Activated CD4-positive, alpha-beta T cell treated with anti-CD3 and anti-CD28 coated beads for 1 hour (primary cell): ENCODE results near the gene SHQ1.
"Not testable (repeated sequence)": the region's sequence is repeated elsewhere in the genome, so short reads cannot be mapped to it uniquely, and the experiment has no call there.

Source experiments
- DNase-seq: peaks from one replicate; pipeline ENCODE4 v3.0.0-alpha.2; 2020

Gene SHQ1

DNA sequence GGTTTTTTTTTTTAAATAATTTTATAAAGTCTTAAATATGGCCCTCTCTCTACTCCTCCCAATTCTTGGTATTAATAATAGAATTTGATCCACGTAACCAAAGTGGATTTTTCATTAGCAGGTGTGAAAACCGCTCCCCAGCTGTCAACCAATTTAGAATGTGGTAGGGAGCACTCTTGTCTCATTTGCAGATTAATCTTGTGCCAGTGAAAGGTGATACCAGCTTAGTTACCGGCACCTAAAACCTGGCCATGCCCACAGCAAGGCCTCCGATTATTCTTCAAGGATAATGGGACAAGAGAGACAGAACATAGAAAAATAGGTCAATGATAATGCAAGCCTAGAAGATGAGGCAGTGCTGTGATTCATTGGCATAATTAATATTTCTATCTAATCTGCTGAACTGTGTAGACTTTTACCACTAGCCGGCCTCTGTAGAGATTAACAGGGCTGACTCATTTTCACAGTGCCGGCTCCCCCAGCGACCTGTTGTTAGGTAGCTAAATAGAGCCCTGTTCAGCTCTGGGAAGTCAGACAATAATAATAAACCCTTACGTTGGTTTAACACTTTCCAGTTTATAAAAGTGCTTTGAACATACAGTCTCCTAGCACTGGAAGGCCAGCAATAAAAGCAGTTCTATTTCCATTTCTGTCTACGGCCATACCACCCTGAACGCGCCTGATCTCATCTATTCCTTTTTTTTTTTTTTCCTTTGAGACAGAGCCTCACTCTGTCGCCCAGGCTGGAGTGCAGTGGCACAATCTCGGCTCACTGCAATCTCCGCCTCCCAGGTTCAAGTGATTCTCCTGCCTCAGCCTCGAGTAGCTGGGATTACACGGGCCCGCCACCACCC, 102.9 kb downstream of the SHQ1 start:
- DNase-seq: no peak

DNA sequence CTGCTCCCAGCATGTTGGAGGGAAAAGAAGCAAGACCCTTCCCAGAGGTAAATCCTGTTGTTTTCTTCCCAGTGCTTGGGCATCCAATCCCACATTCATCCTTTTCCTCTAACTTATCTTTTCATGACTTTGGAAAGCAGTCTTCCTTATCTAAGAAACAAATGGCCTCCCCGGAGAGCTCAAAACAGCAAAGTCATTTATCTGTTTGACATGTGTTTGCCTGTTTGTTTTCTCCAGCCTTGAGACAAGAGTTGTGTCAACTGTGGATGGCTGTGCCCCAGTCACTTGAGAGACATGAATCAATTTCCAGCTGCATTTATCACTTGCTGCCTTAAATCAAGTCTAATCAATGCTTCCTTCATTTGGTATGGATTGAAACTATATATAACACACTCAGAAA, 103.9 kb downstream of the SHQ1 start:
- no peak for DNase-seq

DNA sequence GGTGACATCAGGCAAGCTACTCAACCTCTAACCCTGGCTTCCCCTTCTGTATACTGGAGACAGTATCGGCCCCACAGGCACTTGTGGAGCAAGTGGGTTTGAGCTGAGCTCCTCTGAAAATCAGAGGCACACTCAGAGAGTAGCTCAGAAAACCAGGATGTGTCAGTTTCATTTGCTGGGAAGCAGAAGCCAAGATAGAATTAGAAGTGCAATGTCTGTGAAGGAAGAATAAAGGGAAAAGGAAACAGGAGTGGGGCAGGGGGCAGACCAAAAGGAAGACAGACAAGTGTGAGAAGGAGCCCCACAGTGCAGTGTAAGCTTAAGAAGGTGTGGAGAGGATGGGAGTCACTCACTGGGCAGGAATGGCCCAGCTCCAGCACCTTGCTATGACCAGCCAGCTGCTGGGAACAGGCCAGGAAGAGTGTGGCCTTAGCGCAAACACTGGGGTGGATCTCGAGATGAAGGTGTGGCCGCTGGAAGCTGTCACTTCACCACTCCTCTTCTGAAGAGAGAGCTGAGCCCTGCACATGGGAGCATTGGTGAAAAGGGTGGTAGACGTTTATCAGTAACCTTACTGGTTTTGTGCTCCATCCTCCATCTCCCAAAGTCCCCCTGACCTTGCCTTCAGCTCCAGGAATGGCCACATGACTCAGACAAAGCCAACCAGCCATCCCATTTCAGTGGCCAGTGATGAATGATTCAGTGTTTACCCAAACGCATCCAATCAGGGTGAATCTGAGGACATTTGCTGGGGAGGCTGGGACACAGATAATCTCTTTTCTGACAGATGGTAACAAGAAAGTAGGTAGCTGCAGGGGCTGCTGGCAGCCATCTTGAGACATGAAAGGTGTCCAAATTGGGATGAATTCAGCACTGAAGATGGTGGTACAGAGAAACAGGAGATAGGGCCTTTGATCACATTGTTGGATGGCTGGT, 108.4 kb downstream of the SHQ1 start:
- DNase-seq: no peak

DNA sequence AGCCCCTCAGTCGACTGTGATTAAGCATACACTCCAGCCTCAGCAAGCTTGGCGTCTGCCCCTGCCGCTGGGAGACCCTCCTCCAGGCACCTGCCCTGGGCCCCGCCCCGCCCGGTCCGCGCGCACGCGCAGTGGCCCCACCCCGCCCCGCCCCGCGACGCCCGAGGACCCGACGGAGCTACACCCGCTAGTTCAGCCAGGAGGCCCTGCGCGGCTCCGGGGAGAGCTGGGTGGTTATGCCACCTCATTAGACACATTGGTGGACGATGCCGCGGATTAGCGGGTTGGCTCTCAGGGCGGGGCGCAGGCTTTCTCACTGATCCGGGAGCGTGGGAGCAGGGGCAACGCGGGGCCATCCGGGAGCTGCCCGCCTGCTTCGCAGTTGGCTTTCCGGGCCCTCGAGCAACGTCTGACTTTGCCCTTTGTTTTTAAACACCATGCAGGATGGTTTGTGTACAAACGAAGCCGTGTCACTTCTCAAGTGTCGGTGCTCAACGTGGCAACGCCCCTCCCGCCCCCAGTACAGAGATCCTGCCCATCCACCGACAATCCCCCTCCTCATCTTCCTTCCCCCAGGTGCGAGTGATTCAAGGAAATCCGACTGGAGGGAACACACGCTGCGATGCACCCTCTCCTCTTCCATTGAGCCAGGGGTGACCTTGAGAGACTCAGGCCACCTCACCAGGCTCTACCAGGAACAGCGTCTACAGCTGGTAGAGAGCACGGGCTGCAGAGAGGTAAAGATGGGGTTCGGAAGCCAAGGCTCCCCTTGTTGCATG, 109.3 kb downstream of the SHQ1 start:
- DNase-seq: peak; percentile 69

DNA sequence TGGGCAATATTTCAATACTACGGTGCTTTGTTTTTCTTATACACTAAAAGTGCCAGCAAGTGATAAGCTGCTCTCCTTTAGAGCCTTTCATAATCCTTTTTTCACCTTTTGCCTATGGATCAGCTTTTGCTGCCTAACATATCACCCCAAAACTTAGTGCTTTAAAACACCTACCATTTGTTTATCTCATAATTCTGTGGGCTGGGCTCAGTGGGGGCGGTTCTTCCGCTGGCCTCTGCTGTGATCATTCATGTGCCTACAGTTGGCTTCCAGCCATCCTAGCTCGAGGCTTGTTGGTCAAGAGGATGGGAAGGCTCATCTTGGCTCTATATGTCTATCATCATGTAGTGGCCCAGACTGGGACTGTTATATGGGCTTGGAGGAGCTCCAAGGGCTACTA, 113.2 kb downstream of the SHQ1 start:
- DNase-seq: not testable (repeated sequence)

DNA sequence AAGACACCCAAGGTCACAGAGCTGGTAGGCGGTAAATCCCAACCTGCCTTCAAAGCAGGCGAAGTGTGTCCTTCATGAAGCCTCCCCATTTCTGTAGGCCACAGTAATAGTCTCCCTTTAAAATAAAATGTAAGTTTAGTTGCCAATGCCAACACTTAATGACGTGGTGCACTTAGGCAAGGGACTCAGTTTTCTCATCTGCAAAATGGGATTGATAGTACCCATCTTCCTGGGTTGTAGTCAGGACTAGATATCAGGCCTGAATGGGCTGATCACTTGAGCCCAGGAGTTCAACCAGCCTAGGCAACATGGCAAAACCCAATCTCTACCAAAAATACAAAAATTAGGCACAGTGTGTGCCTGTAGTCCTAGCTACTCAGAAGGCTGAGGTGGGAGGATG, 114.6 kb downstream of the SHQ1 start:
- no peak for DNase-seq

DNA sequence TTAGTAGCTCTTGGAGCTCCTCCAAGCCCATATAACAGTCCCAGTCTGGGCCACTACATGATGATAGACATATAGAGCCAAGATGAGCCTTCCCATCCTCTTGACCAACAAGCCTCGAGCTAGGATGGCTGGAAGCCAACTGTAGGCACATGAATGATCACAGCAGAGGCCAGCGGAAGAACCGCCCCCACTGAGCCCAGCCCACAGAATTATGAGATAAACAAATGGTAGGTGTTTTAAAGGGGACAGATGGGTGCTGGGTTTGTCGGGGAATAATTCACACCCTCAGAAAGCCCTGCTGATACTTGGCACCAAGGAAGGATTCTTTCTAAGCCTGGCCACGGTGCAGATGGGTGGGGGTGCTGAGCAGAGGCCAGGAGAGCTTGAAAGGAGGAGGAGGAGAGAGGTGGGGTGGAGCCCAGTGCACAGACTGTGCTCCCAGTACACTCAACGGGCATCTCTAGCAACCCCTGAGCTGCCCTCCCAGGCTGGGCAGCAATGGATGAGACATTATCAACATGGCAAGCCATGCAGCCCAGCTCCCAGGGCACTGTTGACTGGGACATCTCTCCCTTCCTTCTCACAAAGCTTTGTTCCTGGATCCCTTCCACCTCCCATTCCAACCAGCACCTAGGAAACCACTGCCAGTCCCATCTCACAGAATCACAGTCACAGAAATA, 115.4 kb downstream of the SHQ1 start:
- DNase-seq: not testable (repeated sequence)

DNA sequence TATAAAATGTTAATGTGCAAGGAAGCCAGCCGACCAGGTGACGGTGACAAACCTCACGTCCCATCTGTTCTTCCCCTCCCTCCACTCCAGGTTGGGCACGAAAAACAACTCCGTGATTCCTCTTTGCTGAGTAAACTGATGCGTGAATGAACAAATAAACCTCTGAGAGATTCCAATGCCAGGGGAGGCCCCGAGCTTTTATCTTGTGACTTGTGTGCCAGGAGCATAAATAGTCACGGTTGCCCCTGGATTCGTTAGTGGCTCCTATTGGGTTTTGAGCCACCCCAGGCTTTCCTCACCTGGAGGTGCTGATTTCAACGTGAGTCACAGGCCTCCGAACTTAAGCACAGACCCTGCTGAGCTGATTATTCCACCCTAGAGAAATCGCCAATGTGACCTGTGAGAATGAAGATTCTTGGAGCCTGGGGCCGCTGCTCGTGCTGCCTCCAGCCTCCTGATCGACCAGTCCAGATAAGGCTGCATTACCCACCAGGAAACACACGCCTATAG, 119.2 kb downstream of the SHQ1 start:
- DNase-seq: no peak

DNA sequence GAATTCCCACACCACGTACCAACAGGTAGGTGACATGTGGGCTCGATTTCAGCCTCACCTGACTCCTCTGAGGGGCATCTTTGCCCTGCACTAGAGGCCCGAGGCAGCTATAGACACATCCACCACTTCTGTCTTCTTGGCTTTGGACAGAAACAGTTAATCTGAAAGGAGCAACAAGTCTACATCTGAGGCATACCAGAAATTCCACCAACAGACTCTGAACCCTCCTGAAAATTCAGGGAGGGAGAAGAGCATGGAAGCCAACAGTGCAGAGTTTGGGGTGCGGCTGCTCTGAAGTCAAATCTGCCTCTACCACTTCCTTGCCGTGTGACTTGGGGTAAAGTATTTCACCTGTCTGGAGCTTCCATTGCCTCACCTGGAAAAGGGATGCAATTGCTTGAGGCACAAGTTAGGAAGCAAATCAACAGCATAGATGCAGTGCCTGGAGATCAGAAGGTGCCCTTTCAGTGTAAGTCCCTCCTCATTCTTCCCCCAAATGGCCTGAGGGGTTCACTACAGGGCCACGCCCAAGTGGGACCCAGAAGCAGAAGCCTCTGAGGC, 119.8 kb downstream of the SHQ1 start:
- no peak for DNase-seq

DNA sequence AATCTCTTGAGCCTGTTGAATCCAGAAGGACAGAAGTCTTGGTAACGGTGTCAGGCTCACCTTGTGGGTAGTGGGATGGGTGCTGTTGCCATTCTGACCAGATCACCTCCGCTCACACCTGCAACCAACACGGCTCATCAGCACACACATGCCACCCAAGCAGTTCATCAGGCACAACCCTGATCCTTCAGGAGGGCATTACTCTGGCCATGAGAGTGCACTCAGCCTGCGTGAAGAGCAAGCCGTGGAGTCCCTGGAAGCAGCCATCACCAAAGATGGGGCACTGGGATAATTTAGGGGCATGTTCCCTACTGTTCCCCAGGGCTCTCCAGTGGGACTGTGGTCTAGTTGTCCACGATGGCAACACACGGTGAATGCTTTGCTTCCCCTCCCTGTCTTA, 120.5 kb downstream of the SHQ1 start:
- DNase-seq: no peak

DNA sequence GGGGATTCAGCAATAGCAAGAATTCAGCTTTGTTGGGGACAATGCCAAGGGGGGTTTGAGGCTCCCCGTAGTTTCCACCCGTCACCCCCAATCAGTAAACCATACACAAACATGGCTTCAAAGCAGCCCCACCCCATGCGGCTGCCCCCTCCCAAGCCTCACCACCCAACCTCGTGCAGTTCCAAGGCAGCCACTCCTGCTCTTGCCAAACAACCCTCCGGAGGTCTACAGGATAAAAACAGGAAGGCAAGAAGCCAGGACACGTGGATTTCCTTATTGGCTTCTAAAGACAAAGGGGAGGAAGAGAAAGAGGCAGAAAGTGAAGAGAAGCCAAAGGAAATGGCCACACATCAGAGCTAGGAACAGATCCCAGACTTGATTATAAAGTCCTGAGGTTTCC, 121.1 kb downstream of the SHQ1 start:
- no peak for DNase-seq

DNA sequence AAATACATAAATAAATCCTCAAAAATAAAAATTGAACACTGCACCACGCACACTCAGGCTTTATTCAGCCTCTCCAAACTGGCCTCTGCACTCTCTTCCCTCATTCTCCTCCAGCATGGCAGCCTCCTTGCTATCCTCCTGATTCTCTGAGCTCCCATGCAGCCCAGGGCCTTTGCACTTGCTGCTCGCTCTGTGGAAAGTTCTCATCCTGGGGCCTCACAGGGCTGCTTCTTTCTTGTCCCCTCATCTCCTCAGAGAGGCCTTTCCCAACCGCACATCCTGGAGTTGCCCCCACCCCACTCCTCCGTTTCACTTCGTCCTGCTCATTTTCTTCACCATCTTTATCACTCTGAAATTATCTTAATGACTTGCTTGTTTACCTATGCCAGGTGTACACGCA, 123.0 kb downstream of the SHQ1 start:
- DNase-seq: no peak

DNA sequence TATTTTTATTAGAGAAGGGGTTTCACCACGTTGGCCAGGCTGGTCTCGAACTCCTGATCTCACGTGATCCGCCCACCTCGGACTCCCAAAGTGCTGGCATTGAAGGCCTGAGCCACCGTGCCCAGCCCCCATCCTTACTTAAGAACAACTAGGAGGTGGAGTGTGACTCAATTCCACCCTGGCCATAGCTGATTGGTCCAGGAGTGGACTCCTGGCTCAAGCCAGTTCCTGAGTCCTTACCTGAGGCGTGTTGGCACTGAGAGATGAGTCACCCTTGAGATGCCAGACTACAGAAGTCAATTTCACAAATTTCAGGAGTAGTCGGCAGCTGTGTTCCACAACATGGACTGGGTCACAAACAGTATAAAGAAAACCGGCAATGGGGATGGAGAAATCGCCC, 124.2 kb downstream of the SHQ1 start:
- no peak for DNase-seq

DNA sequence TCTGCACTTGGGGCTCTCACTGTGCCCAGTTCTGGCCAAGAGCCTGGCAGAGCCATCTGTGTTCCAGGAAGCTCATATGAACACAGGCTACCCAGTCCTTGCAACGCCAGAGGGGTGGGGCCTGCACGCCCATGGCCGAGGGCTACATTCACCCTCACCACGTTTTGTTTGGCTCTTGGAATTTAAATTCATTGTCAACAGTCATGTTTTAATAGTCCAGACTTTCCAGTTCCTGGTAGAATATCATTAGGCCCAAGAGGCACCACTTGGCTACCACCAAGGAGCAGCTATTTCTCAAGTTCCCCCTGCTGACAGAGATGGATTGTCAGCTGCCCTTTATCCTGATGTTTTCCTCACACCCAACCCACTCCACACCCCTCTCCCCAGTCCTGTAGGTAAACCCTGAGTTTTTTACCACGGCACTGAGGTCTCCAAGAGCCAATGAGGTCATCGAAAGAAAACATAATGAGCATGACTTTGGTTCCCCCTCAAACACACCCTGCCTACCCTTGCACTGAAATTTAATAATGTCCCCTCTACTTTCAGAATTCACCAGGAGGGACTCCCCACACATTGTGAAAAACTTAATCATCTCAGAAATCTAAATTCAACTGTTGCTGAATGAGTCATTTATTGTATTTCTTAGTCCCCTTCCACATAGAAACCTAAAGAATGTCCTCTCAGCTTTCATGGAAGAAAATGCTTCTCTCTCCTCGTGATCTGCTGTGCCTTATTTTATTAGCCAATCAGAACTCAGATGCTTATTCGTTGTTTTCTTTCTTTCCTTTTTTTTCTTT, 125.1 kb downstream of the SHQ1 start:
- DNase-seq: no peak

DNA sequence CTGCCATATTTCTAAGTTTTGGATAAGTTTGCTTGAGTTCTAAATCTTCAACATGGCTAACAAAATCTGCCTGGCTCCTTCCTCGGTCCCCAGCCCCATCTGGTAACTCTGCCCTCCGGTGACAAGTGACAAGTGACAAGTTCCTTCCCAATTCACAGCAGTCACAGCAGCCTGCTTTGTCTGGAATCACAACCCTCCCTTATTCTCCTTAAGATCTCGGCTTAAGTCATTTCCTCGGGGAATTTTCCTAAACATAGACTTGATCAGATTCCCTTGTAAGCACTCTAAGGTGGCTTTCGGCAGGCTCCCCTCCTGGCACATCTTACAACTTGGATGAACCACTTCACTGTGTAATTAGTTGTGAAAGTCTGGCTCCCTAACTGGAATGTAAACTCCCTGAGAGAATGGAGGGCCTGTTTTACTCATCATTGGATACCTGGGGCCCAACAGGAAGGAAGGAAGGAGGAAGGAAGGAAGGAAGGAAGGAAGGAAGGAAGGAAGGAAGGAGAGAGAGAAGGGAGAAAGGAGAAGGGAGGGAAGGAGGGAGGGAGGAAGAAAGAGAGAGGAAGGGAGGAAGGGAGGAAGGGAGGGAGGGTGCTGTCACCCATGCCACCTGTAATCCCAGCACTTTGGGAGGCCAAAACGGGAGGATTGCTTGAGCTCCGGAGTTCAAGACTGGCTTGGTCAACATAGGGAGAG, 126.4 kb downstream of the SHQ1 start:
- no peak for DNase-seq

DNA sequence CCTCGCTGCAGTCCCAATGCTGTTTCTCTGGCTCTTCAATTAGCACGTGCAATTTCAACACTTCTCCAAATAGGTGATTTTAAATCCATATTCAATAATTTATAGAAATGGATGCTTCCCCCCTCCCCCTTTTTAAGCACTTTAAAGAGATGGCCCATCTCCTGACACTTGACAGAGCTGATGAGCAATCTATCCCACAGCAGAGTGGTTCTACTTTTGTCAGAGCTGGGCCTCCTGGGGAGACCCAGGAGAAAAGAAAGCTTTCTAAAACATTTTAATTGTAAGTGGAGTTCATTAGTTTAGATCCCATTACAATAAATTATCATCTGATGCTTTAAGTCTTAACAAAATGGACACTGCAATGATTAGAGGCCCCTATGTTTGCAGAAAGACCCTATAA, 127.7 kb downstream of the SHQ1 start:
- no peak for DNase-seq

DNA sequence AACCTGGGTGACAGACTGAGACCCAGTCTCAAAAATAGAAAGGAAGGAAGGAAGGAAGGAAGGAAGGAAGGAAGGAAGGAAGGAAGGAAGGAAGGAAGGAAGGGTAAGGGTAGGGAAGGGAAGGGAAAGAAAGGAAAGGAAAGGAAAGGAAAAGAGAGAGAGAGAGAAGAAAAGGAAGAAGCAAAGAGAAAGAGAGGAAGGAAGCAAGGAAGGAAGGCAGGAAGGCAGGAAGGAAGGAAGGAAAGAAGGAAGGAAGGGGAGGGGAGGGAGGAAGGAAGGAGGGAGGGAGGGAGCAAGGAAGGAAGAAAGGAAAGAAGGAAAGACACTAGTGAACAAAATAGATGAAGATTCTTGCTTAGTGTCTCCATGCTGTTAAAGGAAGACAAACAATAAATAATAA, 129.1 kb downstream of the SHQ1 start:
- DNase-seq: no peak

DNA sequence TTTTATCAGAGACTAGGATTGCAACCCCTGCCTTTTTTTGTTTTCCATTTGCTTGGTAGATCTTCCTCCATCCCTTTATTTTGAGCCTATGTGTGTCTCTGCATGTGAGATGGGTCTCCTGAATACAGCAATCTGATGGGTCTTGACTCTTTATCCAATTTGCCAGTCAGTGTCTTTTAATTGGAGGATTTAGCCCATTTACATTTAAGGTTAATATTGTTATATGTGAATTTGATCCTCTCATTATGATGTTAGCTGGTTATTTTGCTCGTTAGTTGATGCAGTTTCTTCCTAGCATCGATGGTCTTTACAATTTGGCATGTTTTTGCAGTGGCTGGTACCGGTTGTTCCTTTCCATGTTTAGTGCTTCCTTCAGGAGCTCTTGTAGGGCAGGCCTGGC, 134.1 kb downstream of the SHQ1 start:
- not testable (repeated sequence) for DNase-seq

DNA sequence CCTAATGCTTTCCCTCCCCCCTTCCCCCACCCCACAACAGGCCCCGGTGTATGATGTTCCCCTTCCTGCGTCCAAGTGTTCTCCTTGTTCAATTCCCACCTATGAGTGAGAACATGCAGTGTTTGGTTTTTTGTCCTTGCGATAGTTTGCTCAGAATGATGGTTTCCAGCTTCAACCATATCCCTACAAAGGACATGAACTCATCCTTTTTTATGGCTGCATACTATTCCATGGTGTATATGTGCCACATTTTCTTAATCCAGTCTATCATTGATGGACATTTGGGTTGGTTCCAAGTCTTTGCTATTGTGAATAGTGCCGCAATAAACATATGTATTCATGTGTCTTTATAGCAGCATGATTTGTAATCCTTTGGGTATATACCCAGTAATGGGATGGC, 137.8 kb downstream of the SHQ1 start:
- not testable (repeated sequence) for DNase-seq

DNA sequence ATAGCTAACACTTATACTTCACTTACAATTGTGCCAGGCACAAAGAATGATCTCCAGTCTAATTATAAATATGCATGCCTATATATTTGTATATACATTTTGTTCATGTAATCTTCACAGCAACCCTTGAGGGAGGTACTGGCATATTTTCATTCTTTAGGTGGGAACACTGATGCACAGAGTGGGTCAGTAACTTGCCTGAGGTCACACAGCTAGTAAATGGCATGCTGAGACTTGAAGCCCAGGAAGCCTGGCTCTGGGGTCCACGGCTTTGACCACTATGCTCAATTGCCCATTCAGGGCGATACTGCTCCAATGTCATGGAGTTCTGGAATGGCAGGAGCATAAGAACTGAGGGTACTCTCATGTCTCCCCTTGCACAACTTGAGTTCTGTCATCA, 139.8 kb downstream of the SHQ1 start:
- no peak for DNase-seq

DNA sequence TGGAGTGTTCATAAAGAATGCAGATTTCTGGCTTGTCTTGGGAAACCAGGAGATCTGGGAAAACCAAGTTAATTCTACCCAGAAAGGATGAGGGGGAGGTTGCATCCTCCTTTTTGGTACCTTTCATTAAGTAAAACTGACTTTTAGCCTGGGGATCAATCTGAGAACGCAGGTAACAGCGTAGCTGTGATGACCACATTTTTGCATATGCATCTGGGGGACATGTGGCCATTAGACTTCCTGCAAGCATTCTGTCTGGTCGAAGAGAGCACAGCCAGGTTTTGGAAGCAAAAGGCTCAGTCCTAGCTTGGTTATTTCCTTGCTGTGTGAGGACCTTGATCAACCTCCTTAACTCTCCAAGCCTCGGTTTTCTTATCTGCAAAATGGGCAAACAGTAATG, 145.2 kb downstream of the SHQ1 start:
- DNase-seq: no peak
